Activated B cell treated with CpG ODN at 0.5 μM for 24 hours (primary cell): ENCODE data around the gene TUB. TPM values are rescaled to one million over a fixed set of nuclear protein-coding genes. Genes with fewer than 3 reads are reported as not detected.

Experiments used
- ATAC-seq: fragments of 200-7000 bp; cut with Tn5 transposase; one replicate; pipeline ENCODE4 v1.10.0; 2021; ENCODE audit warnings: low read depth, mild to moderate bottlenecking, moderate library complexity
- CTCF ChIA-PET: fragments of 350-600 bp; sonication (Branson Sonifier 250); formaldehyde crosslinking; loops from one replicate; lab custom pipeline; 2021; ENCODE audit warnings: antibody characterized with exemption; lab: Charles Lee
- POLR2A ChIA-PET: fragments of 350-600 bp; sonication (Branson Sonifier 250); formaldehyde crosslinking; loops from one replicate; lab custom pipeline; 2021; ENCODE audit warnings: antibody characterized with exemption; lab: Charles Lee
- DNase-seq: peaks from one replicate; pipeline ENCODE4 v3.0.0; 2022
- H3K27ac Mint-ChIP-seq: one replicate; pipeline ENCODE4 v1.8.0; 2020; ENCODE audit warnings: mixed read lengths
- H3K27me3 Mint-ChIP-seq: one replicate; pipeline ENCODE4 v1.8.0; 2021; ENCODE audit warnings: mixed read lengths
- H3K36me3 Mint-ChIP-seq: one replicate; pipeline ENCODE4 v1.8.0; 2021; ENCODE audit warnings: low read depth, mixed read lengths
- H3K4me1 Mint-ChIP-seq: one replicate; pipeline ENCODE4 v1.8.0; 2021; ENCODE audit warnings: mixed read lengths
- H3K4me3 Mint-ChIP-seq: one replicate; pipeline ENCODE4 v1.8.0; 2020; ENCODE audit warnings: mild to moderate bottlenecking, mixed read lengths
- H3K9me3 Mint-ChIP-seq: one replicate; pipeline ENCODE4 v1.8.0; 2020; ENCODE audit warnings: mixed read lengths
- intact Hi-C: fragments of 100-400 bp; cut with micrococcal nuclease; formaldehyde crosslinking; loops from one replicate; pipeline ENCODE4 v1.15.1; 2024
- total RNA-seq: library from RNA; stranded (reverse); gene quantifications from 2 replicates; pipeline ENCODE4 v1.2.3, GENCODE V29; 2022
- TF ChIP-seq, protein P1 (sequence below): fragments of 200-600 bp; IDR thresholded peaks from one replicate; pipeline ENCODE4 v1.8.0; 2022; ENCODE audit warnings: antibody characterized with exemption, mild to moderate bottlenecking

TUB gene
- total RNA-seq, 1 donor from 2014 or later, result not detected

DNA sequence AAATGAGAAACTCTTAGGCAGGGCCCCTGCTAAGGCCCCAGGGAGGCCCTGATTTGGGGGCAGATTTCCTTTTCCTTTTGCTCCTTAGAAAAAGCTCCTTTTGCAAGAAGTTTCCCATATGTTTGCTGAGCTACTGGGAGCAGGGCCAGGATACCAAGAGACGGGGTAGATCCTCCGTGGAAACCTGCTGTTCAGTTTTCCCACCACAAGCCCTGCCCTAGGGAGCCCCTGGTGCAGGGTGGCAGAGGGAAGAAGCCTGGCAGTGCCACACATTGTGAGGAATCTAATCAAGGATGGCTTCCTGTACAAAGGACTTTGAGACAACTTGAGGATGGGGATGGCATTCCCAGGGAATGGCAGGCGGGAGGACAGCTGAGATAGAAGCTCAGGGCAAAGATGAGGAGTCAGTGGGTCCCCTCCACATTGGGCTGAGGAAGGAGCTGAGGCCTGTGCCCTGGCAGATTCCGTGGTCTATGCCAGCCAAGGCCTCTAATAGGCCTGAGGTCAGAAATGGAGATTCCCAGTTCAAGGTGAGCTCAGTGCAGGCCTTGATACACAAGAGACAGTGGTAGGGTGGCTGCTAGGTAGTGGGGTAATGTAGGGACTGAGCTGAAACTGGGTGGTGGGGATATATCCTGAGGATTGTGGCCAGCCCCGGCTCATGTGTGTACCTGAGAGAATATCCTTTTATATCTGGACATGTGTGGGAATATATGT is 15.0 kb downstream of the TUB start:
- H3K4me3 Mint-ChIP-seq, result no peak overlapping the region
- no peaks in the 10 kb centered on the region for H3K27me3 Mint-ChIP-seq
- CTCF ChIA-PET, result interaction anchor here (1.1 to 10.2 kb wide), 3 partner anchors 13 to 90 kb away, joined by 3 to 86 read pairs (median 5); no protein-coding TSS in a partner anchor
- POLR2A ChIA-PET, result no interaction called here
- DNase-seq (no peak), ATAC-seq (no peak)
- no peaks in the 10 kb centered on the region for H3K9me3 Mint-ChIP-seq
- TF ChIP-seq, protein P1, sequence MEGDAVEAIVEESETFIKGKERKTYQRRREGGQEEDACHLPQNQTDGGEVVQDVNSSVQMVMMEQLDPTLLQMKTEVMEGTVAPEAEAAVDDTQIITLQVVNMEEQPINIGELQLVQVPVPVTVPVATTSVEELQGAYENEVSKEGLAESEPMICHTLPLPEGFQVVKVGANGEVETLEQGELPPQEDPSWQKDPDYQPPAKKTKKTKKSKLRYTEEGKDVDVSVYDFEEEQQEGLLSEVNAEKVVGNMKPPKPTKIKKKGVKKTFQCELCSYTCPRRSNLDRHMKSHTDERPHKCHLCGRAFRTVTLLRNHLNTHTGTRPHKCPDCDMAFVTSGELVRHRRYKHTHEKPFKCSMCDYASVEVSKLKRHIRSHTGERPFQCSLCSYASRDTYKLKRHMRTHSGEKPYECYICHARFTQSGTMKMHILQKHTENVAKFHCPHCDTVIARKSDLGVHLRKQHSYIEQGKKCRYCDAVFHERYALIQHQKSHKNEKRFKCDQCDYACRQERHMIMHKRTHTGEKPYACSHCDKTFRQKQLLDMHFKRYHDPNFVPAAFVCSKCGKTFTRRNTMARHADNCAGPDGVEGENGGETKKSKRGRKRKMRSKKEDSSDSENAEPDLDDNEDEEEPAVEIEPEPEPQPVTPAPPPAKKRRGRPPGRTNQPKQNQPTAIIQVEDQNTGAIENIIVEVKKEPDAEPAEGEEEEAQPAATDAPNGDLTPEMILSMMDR, result no peak
- no peaks in the 10 kb centered on the region for H3K4me1 Mint-ChIP-seq
- intact Hi-C loops, result loop anchor here (10.0 kb wide), 1 partner anchor 401 kb away; no protein-coding TSS in a partner anchor
- no peaks in the 10 kb centered on the region for H3K36me3 Mint-ChIP-seq
- no peak overlapping the region for H3K27ac Mint-ChIP-seq

DNA sequence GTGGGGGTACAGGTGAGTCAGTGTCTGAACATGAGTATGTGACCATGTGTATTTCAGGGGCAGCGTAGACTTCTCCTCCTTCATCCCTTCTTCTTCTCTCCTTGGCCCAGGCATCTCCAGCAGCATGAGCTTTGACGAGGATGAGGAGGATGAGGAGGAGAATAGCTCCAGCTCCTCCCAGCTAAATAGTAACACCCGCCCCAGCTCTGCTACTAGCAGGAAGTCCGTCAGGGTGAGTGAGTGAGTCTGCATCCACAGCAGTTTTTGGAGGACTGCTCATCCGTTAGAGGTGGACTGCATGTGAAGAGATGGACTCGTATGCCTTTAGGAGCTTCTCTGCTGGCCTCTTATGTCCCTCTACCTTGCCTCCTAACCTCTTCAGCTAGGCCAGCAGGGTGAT is 15.6 kb downstream of the TUB start:
- ChIA-PET POLR2A (no interaction called here), CTCF (interaction anchor here (1.0 to 10.2 kb wide), 4 partner anchors 13 to 90 kb away, joined by 3 to 86 read pairs (median 4); no protein-coding TSS in a partner anchor)
- Mint-ChIP-seq H3K4me1 (no peaks in the 10 kb centered on the region), H3K27ac (no peak overlapping the region), H3K36me3 (peaks cover 4% of the 10 kb centered on the region), H3K9me3 (no peaks in the 10 kb centered on the region), H3K27me3 (no peaks in the 10 kb centered on the region), H3K4me3 (no peak overlapping the region)
- intact Hi-C loops, result loop anchor here (10.0 kb wide), 1 partner anchor 402 kb away; no protein-coding TSS in a partner anchor
- DNase-seq, result no peak
- TF ChIP-seq, protein P1, result no peak
- ATAC-seq, result no peak

DNA sequence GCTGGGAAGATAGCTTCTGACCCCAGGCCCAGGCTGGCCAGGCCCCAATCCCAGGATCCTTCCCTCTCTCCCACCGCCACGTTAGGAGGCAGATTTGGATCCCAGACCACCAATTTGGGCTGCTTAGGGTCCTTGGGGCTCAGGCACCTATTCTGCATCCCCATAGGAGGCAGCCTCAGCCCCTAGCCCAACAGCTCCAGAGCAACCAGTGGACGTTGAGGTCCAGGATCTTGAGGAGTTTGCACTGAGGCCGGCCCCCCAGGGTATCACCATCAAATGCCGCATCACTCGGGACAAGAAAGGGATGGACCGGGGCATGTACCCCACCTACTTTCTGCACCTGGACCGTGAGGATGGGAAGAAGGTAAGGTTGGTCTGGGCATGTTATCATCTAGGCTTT is 16.1 kb downstream of the TUB start:
- intact Hi-C loops, result loop anchor here (10.0 kb wide), 1 partner anchor 402 kb away; no protein-coding TSS in a partner anchor
- H3K36me3 Mint-ChIP-seq, result peaks cover 4% of the 10 kb centered on the region
- no peaks in the 10 kb centered on the region for H3K27me3 Mint-ChIP-seq
- H3K4me3 Mint-ChIP-seq, result no peak overlapping the region
- ChIA-PET POLR2A (no interaction called here), CTCF (interaction anchor here (1.0 to 10.2 kb wide), 4 partner anchors 12 to 91 kb away, joined by 3 to 86 read pairs (median 4); no protein-coding TSS in a partner anchor)
- no peaks in the 10 kb centered on the region for H3K9me3 Mint-ChIP-seq
- no peak overlapping the region for H3K27ac Mint-ChIP-seq
- TF ChIP-seq, protein P1, result no peak
- H3K4me1 Mint-ChIP-seq, result no peaks in the 10 kb centered on the region
- no peak for DNase-seq
- no peak for ATAC-seq

DNA sequence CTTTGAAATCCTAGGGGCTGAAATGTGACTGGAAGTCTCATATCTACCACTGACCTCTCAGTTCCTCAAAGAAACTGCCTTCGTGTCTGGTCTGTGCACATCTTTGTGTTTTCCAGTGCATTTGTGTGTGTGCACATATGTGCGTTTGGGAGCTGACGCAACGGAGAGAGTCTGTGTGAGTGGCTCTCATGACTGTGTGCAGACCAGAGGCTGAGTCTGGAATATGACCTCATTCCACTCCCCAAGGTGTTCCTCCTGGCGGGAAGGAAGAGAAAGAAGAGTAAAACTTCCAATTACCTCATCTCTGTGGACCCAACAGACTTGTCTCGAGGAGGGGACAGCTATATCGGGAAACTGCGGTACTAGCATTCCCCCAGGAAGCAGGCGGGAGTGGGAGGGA is 16.5 kb downstream of the TUB start:
- ChIA-PET POLR2A (no interaction called here), CTCF (interaction anchor here (1.0 to 10.2 kb wide), 4 partner anchors 9 to 91 kb away, joined by 3 to 86 read pairs (median 20); no protein-coding TSS in a partner anchor)
- H3K4me3 Mint-ChIP-seq, result no peak overlapping the region
- intact Hi-C loops, result loop anchor here (10.0 kb wide), 1 partner anchor 403 kb away; no protein-coding TSS in a partner anchor
- no peaks in the 10 kb centered on the region for H3K27me3 Mint-ChIP-seq
- peaks cover 4% of the 10 kb centered on the region for H3K36me3 Mint-ChIP-seq
- H3K9me3 Mint-ChIP-seq, result no peaks in the 10 kb centered on the region
- TF ChIP-seq, protein P1, result no peak
- DNase-seq (no peak), ATAC-seq (no peak)
- H3K27ac Mint-ChIP-seq, result no peak overlapping the region
- H3K4me1 Mint-ChIP-seq, result no peaks in the 10 kb centered on the region

DNA sequence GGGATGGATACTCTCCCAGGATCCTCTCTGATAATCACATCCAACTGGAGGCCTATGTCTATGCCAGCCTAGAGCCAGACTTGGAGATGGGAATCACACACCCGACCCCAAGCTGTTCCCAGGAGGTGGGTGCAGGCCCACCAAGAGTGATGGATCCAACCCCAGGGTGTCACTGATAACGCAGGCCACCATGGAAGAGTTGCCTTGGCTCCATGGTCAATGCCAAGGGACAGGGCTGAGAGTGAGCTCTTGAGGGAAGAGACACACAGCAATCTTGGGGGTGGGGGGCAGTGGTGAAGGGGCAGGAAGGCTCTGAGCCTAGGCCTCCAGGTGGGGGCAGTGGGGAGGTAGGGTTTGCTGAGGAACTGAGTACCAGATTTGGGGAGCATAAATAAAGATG is 16.9 kb downstream of the TUB start:
- TF ChIP-seq, protein P1, result no peak
- Mint-ChIP-seq H3K9me3 (no peaks in the 10 kb centered on the region), H3K4me3 (no peak overlapping the region), H3K27me3 (no peaks in the 10 kb centered on the region), H3K36me3 (peaks cover 9% of the 10 kb centered on the region), H3K27ac (no peak overlapping the region), H3K4me1 (no peaks in the 10 kb centered on the region)
- CTCF ChIA-PET, result interaction anchor here (2.5 to 10.2 kb wide), 3 partner anchors 9 to 92 kb away, joined by 14 to 86 read pairs (median 26); no protein-coding TSS in a partner anchor
- no peak for ATAC-seq
- POLR2A ChIA-PET, result no interaction called here
- DNase-seq, result no peak
- intact Hi-C loops, result loop anchor here (2.0 to 10.0 kb wide), 2 partner anchors 205 to 403 kb away; no protein-coding TSS in a partner anchor
